RWPE2 (cell line): ENCODE measurements around the gene CUL7.
"Not testable (repeated sequence)": the region's sequence is repeated elsewhere in the genome, so short reads cannot be mapped to it uniquely, and the experiment has no call there.

Source experiments
- ATAC-seq: fragments of 200-7000 bp; cut with Tn5 transposase; 3 replicates; pipeline ENCODE4 v1.9.1; 2021; ENCODE audit warnings: low read depth
- DNase-seq: peaks from one replicate; pipeline ENCODE4 v3.0.0-alpha.2; 2020; ENCODE audit warnings: low spot score
- H3K27ac ChIP-seq: fragments of 450-650 bp; 2 replicates; pipeline ENCODE4 v1.5.1; 2017; ENCODE audit warnings: mild to moderate bottlenecking; ENCODE audit not compliant: poor library complexity, severe bottlenecking
- H3K27me3 ChIP-seq: fragments of 250-450 bp; sonication (Bioruptor Pico); 2 replicates; pipeline ENCODE4 v1.5.1; 2021; ENCODE audit warnings: mild to moderate bottlenecking, moderate library complexity; ENCODE audit not compliant: insufficient read depth, poor library complexity, severe bottlenecking
- H3K36me3 ChIP-seq: fragments of 250-450 bp; sonication (Bioruptor Pico); 2 replicates; pipeline ENCODE4 v1.5.1; 2020; ENCODE audit warnings: low read depth, mild to moderate bottlenecking, moderate library complexity
- H3K4me1 ChIP-seq: fragments of 250-450 bp; sonication (Bioruptor Pico); 2 replicates; pipeline ENCODE4 v1.5.1; 2021; ENCODE audit warnings: mild to moderate bottlenecking, moderate library complexity; ENCODE audit not compliant: insufficient read depth, poor library complexity, severe bottlenecking
- H3K4me3 ChIP-seq: fragments of 250-450 bp; sonication (Bioruptor Pico); 2 replicates; pipeline ENCODE4 v1.5.1; 2021; ENCODE audit warnings: mild to moderate bottlenecking, moderate library complexity; ENCODE audit not compliant: severe bottlenecking
- H3K9me3 ChIP-seq: fragments of 250-450 bp; sonication (Bioruptor Pico); 2 replicates; pipeline ENCODE4 v1.5.1; 2021; ENCODE audit warnings: mild to moderate bottlenecking, moderate library complexity; ENCODE audit not compliant: severe bottlenecking
- TF ChIP-seq, protein P1 (sequence below): fragments of 450-650 bp; IDR thresholded peaks from one replicate; pipeline ENCODE4 v1.5.1; 2017; ENCODE audit warnings: mild to moderate bottlenecking, moderate library complexity; ENCODE audit not compliant: poor library complexity, severe bottlenecking

Gene CUL7

DNA sequence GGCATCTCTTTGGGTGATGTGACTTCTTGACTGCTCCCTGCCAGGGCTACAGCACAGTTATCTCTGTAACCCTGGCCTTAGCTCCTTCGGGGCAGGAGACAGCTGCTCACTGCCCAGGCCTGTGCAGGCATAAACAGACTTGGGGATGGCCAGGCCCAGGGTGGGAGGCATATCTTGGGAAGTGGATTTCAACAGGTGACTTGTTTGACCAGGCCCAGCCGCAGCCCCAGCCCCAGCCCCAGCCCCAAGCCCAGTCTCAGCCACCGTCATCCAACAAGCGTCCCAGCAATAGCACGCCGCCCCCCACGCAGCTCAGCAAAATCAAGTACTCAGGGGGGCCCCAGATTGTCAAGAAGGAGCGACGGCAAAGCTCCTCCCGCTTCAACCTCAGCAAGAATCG is 47.4 kb downstream of the CUL7 start:
- Histone ChIP-seq H3K4me1 (peaks cover 6% of the 10 kb centered on the region), H3K27ac (no peak overlapping the region), H3K27me3 (no peaks in the 10 kb centered on the region), H3K36me3 (peaks cover 36% of the 10 kb centered on the region), H3K9me3 (no peaks in the 10 kb centered on the region), H3K4me3 (no peak overlapping the region)
- no peak for ATAC-seq
- TF ChIP-seq, protein P1, sequence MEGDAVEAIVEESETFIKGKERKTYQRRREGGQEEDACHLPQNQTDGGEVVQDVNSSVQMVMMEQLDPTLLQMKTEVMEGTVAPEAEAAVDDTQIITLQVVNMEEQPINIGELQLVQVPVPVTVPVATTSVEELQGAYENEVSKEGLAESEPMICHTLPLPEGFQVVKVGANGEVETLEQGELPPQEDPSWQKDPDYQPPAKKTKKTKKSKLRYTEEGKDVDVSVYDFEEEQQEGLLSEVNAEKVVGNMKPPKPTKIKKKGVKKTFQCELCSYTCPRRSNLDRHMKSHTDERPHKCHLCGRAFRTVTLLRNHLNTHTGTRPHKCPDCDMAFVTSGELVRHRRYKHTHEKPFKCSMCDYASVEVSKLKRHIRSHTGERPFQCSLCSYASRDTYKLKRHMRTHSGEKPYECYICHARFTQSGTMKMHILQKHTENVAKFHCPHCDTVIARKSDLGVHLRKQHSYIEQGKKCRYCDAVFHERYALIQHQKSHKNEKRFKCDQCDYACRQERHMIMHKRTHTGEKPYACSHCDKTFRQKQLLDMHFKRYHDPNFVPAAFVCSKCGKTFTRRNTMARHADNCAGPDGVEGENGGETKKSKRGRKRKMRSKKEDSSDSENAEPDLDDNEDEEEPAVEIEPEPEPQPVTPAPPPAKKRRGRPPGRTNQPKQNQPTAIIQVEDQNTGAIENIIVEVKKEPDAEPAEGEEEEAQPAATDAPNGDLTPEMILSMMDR, result no peak
- DNase-seq, result no peak

DNA sequence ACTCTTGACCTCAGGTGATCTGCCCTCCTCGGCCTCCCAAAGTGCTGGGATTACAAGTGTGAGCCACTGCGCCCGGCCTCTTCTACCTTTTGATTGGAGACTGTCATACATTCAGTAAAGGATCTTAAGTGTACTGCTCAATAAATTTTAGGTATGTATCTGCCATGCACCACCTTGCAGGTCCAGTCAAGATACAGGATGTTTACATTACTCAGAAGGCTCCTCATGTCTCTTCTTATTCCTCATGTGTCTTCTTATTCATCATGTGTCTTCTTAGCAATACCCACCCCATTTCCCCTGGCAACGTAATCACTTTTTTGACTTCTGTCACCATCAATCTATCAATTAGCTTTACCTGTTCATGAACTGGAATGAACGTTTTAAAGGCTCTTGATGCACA is 47.8 kb downstream of the CUL7 start:
- H3K27me3 ChIP-seq, result no peaks in the 10 kb centered on the region
- H3K36me3 ChIP-seq, result peaks cover 38% of the 10 kb centered on the region
- DNase-seq (no peak), ATAC-seq (peak; percentile 59; the same call in 2 of the 3 replicates)
- H3K4me1 ChIP-seq, result peaks cover 6% of the 10 kb centered on the region
- peak overlapping the region; percentile 28 for H3K27ac ChIP-seq
- no peaks in the 10 kb centered on the region for H3K9me3 ChIP-seq
- TF ChIP-seq, protein P1, result no peak
- no peak overlapping the region for H3K4me3 ChIP-seq

DNA sequence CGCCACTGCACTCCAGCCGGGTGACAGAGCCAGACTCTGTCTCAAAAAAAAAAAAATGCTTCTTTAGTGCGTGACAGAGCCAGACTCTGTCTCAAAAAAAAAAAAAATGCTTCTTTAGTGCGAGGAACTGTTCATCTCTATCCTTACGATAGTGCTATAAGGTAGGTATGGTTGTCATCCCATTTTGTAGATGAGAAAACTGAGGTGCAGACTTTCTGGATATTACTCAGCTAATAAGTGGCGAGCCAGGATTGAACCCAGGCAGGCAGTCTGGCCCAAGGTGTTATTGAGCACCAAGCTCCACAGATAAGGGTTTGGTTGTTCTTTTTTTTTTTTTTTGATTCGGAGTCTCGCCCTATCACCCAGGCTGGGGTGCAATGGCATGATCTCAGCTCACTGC is 51.8 kb downstream of the CUL7 start:
- peaks cover 13% of the 10 kb centered on the region for H3K36me3 ChIP-seq
- no peak for ATAC-seq
- TF ChIP-seq, protein P1, result no peak

DNA sequence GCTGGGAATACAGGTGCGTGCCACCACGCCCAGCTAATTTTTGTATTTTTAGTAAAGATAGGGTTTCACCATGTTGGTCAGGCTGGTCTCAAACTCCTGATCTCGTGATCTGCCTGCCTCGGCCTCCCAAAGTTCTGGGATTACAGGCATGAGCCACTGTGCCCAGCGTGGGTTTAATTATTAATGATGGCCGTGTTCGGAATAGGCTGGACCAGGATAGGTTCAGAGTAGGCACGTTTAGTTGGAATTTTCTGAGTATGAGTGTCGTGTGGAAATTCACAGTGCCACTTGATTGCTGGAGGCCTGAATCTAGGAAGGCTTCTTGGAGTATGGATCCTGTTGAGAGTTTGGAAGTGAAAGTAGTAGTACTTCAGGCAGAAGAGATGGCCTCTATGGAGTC is 55.4 kb downstream of the CUL7 start:
- H3K27me3 ChIP-seq, H3K4me1 ChIP-seq, H3K4me3 ChIP-seq, H3K27ac ChIP-seq, H3K9me3 ChIP-seq, ATAC-seq, DNase-seq: not testable (repeated sequence)
- peaks cover 11% of the 10 kb centered on the region; the same call in 1 of the 2 replicates for H3K36me3 ChIP-seq

More for the DNA sequence above, 51.8 kb downstream of the CUL7 start:
- no peak overlapping the region for H3K4me3 ChIP-seq
- no peaks in the 10 kb centered on the region for H3K9me3 ChIP-seq
- DNase-seq, result no peak
- H3K4me1 ChIP-seq, result peaks cover 6% of the 10 kb centered on the region
- H3K27me3 ChIP-seq, result no peaks in the 10 kb centered on the region
- no peak overlapping the region for H3K27ac ChIP-seq

DNA sequence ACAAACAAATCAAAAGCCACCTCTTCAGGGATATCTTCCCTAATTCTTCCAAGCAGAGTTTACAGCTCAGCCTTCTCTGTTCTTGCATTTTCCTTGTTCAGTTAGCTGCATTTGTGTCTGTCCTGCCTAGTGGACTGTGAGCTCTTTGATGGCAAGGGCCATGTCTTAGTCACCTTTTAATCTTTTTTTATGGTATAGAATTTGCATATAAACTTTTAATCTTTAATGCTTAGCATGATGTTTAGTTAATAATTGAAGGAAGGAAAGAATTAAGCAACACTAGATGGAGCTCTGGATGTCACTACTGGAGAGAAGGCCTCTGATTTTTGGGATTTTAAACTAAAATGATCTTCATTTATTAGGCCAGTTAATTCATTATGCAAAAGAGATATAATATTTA is 57.1 kb downstream of the CUL7 start:
- Histone ChIP-seq H3K4me1 (no peaks in the 10 kb centered on the region), H3K27ac (no peak overlapping the region), H3K36me3 (peaks cover 13% of the 10 kb centered on the region), H3K4me3 (no peak overlapping the region), H3K27me3 (no peaks in the 10 kb centered on the region), H3K9me3 (no peaks in the 10 kb centered on the region)
- ATAC-seq, result no peak
- TF ChIP-seq, protein P1, result peak; percentile 23
- DNase-seq, result no peak
